SK-N-MC (cell line): ENCODE measurements around the gene VSNL1.
A peak's percentile ranks its signal among the peaks of the same experiment; 100 is the strongest.

ENCODE experiments used
- EZH2 ChIP-seq: fragments of 200-600 bp; sonication (generic); IDR thresholded peaks from one replicate; pipeline ENCODE4 v1.6.1; 2017; ENCODE audit warnings: antibody characterized with exemption
- FOXP2 ChIP-seq: optimal IDR thresholded peaks from 2 replicates; pipeline ENCODE3; 2011; ENCODE audit warnings: mild to moderate bottlenecking, moderate library complexity; ENCODE audit not compliant: insufficient read depth; ENCODE audit errors: extremely low read length, control extremely low read depth
- POLR2AphosphoS5 ChIP-seq: IDR thresholded peaks from 2 replicates; pipeline ENCODE4 v1.6.1; 2012; ENCODE audit warnings: mild to moderate bottlenecking, low read depth, low read length, borderline replicate concordance

GRCh38 chr2:17518212-17519154 lies 22.0 kb upstream of the VSNL1 start, which contains the start of gene RAD51AP2:
- no peak for TF ChIP-seq EZH2
- TF ChIP-seq POLR2AphosphoS5, result peak; percentile 75; the same call in 1 of the 2 replicates
- no peak for TF ChIP-seq FOXP2
